Choroid plexus epithelial cell (primary cell): ENCODE results near the gene PBX2.

Source experiments
- DNase-seq: peaks from one replicate; pipeline ENCODE4 v3.0.0-alpha.2; 2010; ENCODE audit warnings: low read depth
- H3K4me3 ChIP-seq: 2 replicates; pipeline ENCODE4 v1.5.1; 2011; ENCODE audit warnings: low read depth, mild to moderate bottlenecking, control low read depth, low read length, moderate library complexity
- TF ChIP-seq, protein P1 (sequence below): conservative IDR thresholded peaks from 2 replicates; pipeline ENCODE4 v1.5.1; 2011; ENCODE audit warnings: low read depth, mild to moderate bottlenecking, control low read depth, inconsistent platforms, low read length, moderate library complexity

Gene PBX2

DNA sequence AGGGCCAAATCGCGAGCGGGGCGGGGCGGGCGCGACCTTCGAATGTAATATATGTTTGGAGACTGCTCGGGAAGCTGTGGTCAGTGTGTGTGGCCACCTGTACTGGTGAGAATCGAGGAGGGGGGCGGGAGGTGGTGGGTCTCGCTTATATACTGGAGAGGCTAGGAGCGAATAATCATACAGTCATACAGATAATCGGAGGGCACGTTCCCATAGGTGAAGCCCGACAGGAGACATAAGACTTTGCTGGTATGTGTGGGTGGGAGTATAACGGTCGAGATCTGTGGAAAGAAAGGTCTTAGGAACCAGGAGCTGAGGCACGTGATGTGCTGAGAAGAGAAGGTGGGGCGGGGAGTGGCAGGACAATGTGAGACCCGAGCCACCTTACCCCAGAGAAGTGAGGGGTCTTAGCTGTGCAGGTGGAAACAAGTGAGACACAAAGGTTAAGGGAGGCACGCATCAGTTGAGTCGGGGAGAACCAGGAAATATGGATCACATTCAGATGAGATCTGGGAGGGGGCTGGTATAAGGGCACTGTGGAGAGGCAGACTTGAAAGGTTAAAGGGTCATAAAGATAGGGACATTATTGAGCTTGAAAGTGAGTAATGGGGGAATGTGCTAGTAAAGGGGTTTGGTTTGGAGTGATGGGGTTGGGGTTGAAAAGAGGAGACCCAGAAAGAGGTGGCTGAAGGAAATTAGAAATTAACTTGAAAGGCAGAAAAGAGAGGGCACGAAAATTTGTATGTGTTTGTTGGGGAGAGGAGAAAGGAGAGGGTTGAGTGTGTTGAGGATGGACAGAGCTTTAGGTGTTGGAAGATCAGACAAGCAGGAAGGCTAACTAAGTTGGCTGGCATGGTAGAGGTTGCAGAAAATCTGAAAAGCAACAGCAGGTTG, 11.2 kb downstream of the PBX2 start:
- TF ChIP-seq, protein P1, sequence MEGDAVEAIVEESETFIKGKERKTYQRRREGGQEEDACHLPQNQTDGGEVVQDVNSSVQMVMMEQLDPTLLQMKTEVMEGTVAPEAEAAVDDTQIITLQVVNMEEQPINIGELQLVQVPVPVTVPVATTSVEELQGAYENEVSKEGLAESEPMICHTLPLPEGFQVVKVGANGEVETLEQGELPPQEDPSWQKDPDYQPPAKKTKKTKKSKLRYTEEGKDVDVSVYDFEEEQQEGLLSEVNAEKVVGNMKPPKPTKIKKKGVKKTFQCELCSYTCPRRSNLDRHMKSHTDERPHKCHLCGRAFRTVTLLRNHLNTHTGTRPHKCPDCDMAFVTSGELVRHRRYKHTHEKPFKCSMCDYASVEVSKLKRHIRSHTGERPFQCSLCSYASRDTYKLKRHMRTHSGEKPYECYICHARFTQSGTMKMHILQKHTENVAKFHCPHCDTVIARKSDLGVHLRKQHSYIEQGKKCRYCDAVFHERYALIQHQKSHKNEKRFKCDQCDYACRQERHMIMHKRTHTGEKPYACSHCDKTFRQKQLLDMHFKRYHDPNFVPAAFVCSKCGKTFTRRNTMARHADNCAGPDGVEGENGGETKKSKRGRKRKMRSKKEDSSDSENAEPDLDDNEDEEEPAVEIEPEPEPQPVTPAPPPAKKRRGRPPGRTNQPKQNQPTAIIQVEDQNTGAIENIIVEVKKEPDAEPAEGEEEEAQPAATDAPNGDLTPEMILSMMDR = no peak
- H3K4me3 ChIP-seq = peak overlapping the region; percentile 77
- peak; percentile 26 for DNase-seq

DNA sequence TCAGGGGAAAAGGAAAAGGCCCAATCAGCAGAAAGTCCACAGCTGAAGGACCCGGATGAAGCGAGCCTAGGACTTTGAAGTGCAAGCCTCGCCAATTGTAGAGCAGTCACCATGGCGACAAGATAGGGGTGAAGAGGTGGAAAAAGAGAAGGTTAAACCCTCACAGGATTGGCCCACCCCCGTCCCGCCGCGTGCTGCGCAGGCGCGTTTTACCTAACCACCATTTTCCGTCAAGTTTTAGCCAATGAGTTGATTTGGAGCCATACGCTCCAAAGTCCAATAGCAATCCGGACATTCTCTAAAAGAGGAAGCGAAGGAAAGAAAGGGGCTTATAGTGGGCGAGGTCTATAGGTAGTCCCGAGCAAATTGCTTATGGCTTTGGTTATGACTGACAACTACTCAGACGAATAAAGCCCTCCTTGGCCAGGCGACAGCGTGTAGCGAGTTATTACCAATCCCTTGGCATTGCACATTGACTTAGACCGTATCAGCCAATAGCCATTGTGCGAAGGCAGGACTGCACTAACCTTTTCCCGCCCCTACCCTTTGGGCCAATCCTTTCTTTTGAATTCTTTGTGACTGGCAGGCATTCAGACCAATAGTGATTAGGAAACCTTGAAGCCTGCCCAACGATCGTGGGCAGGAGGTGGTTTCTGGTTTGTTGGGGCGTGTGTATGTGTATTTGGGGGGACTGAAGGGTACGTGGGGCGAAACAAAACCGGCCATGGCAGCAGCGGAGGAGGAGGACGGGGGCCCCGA, 12.0 kb downstream of the PBX2 start, which contains the start of gene RNF5:
Gene RNF5 (plus strand): TSS at position 618 of the 759 bp plus-strand sequence. CDS start 107 bp downstream, at position 725.
- peak within 1 kb of the TSS; percentile 97 for H3K4me3 ChIP-seq
- TF ChIP-seq, protein P1 = no peak
- peak; percentile 100 for DNase-seq

DNA sequence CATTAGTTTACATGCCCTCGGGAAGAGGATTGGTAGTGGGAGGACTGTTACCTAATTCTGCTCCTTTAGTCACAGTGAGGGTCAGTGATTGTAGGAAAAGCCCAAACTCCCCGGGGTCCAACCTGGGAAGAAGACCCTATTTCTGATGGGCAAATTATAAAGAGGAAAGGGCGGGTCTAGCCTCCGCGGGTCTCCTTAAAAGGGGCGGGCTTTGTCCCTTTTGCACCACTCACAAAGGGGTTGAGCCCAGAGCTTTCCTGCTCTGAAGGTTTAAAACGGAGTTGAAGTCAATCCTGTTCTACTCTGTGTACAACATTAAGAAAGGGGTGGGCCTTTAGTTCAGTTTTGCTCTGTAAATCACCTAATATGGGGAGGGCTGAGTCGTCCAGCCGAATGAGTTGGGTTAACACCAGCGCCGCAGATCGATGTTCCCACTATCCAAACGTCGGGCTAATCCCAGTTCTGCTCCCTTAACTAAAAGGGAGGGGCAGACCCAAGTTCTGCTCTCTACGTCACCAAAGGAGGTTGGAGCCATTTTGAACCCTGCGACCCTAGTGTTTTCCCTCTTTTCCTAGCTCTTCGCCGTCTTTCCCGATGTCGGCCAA, 12.7 kb downstream of the PBX2 start:
- peak overlapping the region; percentile 97 for H3K4me3 ChIP-seq
- TF ChIP-seq, protein P1 = no peak
- DNase-seq = no peak

DNA sequence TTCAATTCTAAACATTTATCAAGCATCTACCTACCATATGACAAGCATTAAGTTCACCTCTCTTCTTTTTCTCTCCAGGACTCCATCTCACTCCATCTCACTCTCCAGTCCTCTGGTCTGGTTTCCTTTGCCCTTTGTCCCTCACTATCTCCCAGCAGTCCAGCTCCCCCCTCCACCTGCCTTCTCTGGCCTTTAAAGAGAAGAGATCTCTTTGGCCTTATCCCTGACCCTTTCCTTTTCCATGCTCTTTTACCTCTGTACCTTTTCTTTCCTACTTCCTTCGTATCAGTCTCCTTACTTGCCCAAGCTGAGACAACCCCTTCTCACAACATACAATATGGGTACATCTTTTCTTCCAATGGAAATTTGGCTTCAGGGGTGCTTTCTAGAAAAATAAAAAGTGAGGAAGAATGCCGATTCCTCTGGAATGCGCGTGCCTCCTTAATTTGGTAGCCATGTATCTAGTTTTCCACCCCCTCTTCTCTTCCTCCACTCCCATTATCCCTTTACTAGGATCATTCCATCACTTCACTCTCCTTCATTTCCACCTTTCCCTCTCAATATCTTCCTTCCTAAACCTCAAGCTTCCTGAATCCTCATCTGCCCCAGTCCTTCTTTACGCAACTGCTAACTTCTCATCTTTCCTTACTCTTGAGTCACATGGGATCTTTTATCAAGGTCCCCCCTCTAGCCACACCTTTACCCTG, 13.4 kb downstream of the PBX2 start:
- peak; percentile 75 for DNase-seq
- peak overlapping the region; percentile 97 for H3K4me3 ChIP-seq
- TF ChIP-seq, protein P1 = no peak

DNA sequence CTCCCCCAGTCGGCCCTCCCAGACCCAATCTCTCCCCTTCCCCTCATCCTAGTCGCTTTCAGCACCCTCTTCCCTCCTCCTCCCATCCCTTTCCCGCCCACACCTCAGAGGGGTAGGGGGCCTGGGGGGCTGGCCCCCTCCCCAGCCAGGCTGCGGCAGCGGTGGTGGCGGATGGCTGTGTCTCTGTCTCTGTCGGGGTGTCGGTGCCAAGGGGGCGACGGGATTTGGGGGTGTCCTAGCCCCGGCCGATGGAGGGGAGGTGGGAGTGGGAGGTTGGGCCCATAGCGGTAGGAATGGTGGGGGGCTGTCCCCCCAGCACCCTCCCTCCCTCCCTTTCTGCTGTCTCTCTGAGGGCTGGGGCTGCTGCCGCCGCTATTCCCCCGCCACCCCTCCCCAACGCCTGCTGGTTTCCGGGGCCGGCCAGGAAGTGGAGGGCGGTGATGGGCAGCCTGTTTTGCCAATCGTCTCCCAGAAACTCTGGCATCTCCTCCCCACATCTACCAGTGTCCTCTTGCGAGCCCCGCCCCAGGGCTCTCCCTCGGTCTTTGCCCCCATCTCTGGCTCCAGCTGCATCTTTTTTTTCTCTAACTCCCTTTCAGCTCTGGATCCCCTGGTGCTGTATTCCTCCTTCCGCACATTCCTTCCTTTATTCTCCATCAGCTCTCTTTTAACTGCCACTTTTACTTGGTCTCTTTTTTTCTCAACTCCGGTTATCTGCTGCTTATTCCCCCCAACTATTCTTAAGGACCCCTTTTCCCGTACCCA, 14.1 kb downstream of the PBX2 start, which contains the start of gene AGPAT1:
Gene AGPAT1 (minus strand): TSS at position 374 of the 765 bp plus-strand sequence. CDS start 4,588 bp downstream, outside the sequence.
- DNase-seq = peak; percentile 99
- H3K4me3 ChIP-seq = peak within 1 kb of the TSS; percentile 97
- TF ChIP-seq, protein P1 = no peak

DNA sequence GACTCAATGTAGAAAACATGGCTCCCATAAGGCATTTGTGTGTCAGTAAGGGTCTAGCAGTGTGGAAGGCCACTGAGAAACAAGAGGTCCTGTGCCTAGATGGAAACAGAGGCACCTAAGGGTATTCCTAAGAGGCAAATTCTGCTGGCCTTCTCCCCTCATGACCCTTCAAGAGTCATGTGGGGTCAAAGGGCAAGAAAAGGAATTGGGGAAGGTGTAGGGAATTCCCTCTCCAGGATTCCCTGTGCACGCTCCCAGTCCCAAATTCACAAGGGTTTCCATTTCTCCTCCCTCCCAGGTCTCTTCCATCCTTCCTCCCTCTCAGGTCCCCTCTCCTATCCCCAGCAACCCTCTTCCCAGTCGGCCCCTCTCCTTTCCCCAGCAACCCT, 14.7 kb downstream of the PBX2 start:
- TF ChIP-seq, protein P1 = no peak
- H3K4me3 ChIP-seq = peak overlapping the region; percentile 97
- DNase-seq = no peak
